Measurements from ENCODE around the gene XXYLT1. TPM values are rescaled to one million over a fixed set of nuclear protein-coding genes. Genes with fewer than 3 reads are reported as not detected.

The XXYLT1 gene
- total and polyA plus RNA-seq, 2 of the 4 experiments (the other 2 are of a cell fraction), result 14.7 to 18.1 TPM

DNA sequence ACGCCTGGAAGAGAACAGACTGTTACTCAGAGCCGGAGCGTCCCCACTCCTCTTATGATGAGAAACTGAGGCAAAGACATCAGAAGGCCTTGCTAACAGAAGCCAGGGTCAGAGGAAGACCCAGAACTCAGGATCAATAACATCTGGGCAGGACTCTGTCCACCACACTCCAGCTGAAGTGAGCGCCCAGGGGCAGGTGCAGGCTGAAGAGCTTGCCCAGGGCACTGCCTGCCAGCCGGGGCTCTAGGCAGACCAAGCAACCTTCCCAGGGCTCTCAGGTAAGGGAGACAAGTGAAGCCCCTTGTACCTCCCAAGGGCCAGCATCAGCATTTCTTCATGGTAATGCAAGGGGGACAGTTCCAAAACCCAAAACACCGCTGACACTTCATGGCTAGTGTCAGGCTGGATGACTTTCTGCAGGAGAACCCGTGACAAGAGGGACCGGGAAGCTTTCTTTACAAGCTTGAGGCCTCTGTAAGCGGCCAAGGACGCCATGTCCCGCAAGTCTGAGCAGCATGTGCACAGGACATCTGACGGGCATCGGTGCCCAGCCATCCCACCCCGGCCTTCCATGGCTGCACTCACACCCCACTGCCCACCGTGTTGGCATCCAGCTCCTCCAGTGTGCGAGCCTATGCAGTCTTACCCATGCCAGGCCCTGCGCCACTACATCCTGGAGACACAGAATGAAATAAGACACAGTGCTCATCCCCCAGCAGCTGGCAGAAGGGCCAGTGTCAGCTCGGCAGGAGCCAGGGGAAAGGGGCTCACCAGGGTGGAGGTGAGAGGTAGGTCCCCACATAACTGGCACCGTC is 14.1 kb downstream of the XXYLT1 start:
- H3K9ac ChIP-seq (ENCODE audit: low read depth, low read length), result no peak overlapping the region
- no peak overlapping the region for H3K14ac ChIP-seq (replicated peaks; ENCODE audit: low read depth, low read length)
- no peak overlapping the region for H2BK15ac ChIP-seq (ENCODE audit: low read depth, low read length)
- H2AFZ ChIP-seq (replicated peaks; ENCODE audit: low read length, poor library complexity), result no peak overlapping the region
- H3K23ac ChIP-seq (ENCODE audit: low read depth, low read length), result no peak overlapping the region
- peaks cover 28 to 58% of the 10 kb centered on the region in 2 experiments for H3K79me1 ChIP-seq (ENCODE audit: low read depth in 1 of 2, low read length in 2 of 2)
- H2AK9ac ChIP-seq (replicated peaks; ENCODE audit: low read depth, low read length, poor library complexity), result no peak overlapping the region
- in situ Hi-C loops (cut with MboI; ENCODE audit: low sequenced_read_pairs), result loop anchor here (10.0 kb wide), 1 partner anchor 142 kb away; no protein-coding TSS in a partner anchor
- intact Hi-C loops (cut with micrococcal nuclease), result loop anchor here (10.0 kb wide), 1 partner anchor 102 kb away; no protein-coding TSS in a partner anchor
- no peak overlapping the region for H2BK20ac ChIP-seq (ENCODE audit: low read depth, low read length)
- no peak overlapping the region for H4K8ac ChIP-seq (ENCODE audit: low read depth in 2 of 2, low read length in 2 of 2)
- H3K4me2 ChIP-seq (ENCODE audit: low read depth, low read length), result no peak overlapping the region
- no peak overlapping the region for H3K18ac ChIP-seq (ENCODE audit: low read depth, low read length)
- H3K9me3 ChIP-seq (ENCODE audit: control insufficient read depth, insufficient read depth, low read length), result no peaks in the 10 kb centered on the region
- dilution Hi-C loops (cut with HindIII; ENCODE audit: low sequenced_read_pairs, unreplicated experiment), result no loop called here
- no peak overlapping the region for H2BK5ac ChIP-seq (ENCODE audit: low read depth, low read length, poor library complexity, severe bottlenecking)
- H3K27ac ChIP-seq (ENCODE audit: insufficient read depth, low read length), result no peak overlapping the region
- no peak overlapping the region for H3K56ac ChIP-seq (ENCODE audit: extremely low read depth, insufficient read depth, low read length)
- no peaks in the 10 kb centered on the region for H3K36me3 ChIP-seq (ENCODE audit: control insufficient read depth, insufficient read depth, low read length)
- BruUV-seq (replicated peaks), result no TSS peak
- H2AK5ac ChIP-seq (ENCODE audit: low read depth, low read length), result peak overlapping the region; percentile 24; the same call in 1 of the 2 replicates
- ChIA-PET POLR2A (ENCODE audit: unreplicated experiment) (no interaction called here), CTCF (no interaction called here)
- ATAC-seq (ENCODE audit: low read depth) (no peak), DNase-seq (no peak)
- H2BK120ac ChIP-seq (ENCODE audit: low read depth, low read length), result no peak overlapping the region
- peaks cover 10% of the 10 kb centered on the region for H3K9me1 ChIP-seq (ENCODE audit: insufficient read depth, low read length)
- H3K27me3 ChIP-seq (ENCODE audit: control insufficient read depth, insufficient read depth, low read length), result no peaks in the 10 kb centered on the region
- H3K4me3 ChIP-seq (ENCODE audit: insufficient read depth, low read depth, low read length), result no peak overlapping the region
- H3K4me1 ChIP-seq (ENCODE audit: control insufficient read depth, insufficient read depth, low read length), result peaks cover 20% of the 10 kb centered on the region
- H4K91ac ChIP-seq (ENCODE audit: insufficient read depth, low read depth, low read length), result no peak overlapping the region
- WGBS, 2 experiments (ENCODE audit: extremely low coverage in 2 of 2, insufficient read length in 1 of 2), result 95% methylated on average over 11 of the region's 19 CpGs; no CpG with 5 or more reads in 1 of the 2 experiments
- no peak overlapping the region; the same call in 1 of the 2 replicates for H3K4ac ChIP-seq (ENCODE audit: low read depth, low read length)
- no peak overlapping the region for H4K5ac ChIP-seq (ENCODE audit: low read depth, low read length)
- H4K20me1 ChIP-seq (ENCODE audit: insufficient read depth, low read length), result no peaks in the 10 kb centered on the region; the same call in 1 of the 2 replicates
- TF ChIP-seq MXI1 (IDR thresholded peaks at IDR 0.05; ENCODE audit: borderline replicate concordance, low read depth, low read length), result no peak
- TF ChIP-seq CTCF (conservative IDR thresholded peaks at IDR 0.05; ENCODE audit: low read depth, low read length), result no peak
- no peak for TF ChIP-seq CEBPB (IDR thresholded peaks at IDR 0.05; ENCODE audit: low read depth, low read length)
- no peak for TF ChIP-seq MAZ (IDR thresholded peaks at IDR 0.05; ENCODE audit: borderline replicate concordance, low read depth, low read length)
- no peak for TF ChIP-seq RCOR1 (IDR thresholded peaks at IDR 0.05; ENCODE audit: insufficient replicate concordance, low read length)
- no peak for TF ChIP-seq USF2 (IDR thresholded peaks at IDR 0.05; ENCODE audit: low read depth, low read length)
- TF ChIP-seq ELK1 (IDR thresholded peaks at IDR 0.05; ENCODE audit: borderline replicate concordance, low read depth, low read length), result no peak
- no peak for TF ChIP-seq MAFK (IDR thresholded peaks at IDR 0.05; ENCODE audit: low read depth, low read length)
- no peak for TF ChIP-seq RFX5 (IDR thresholded peaks at IDR 0.05; ENCODE audit: low read depth, low read length)
- no peak for TF ChIP-seq RAD21 (IDR thresholded peaks at IDR 0.05; ENCODE audit: low read length)
- no peak for TF ChIP-seq BHLHE40 (IDR thresholded peaks at IDR 0.05; ENCODE audit: low read depth, low read length)
- TF ChIP-seq NFE2L2 (IDR thresholded peaks at IDR 0.05; ENCODE audit: low read depth, low read length), result no peak
- no peak for TF ChIP-seq POLR2A (IDR thresholded peaks at IDR 0.05; ENCODE audit: low read depth, low read length)
- TF ChIP-seq SMC3 (IDR thresholded peaks at IDR 0.05; ENCODE audit: low read depth, low read length), result no peak
- TF ChIP-seq CHD1 (IDR thresholded peaks at IDR 0.05; ENCODE audit: low read depth, low read length), result no peak

Data from IMR-90 (cell line).